Panc1 (cell line): Measurements from ENCODE around the gene DDX1. TPM values are rescaled to one million over a fixed set of nuclear protein-coding genes. Genes with fewer than 3 reads are reported as not detected.

ENCODE experiments used
- ATAC-seq: fragments of 200-7000 bp; cut with Tn5 transposase; 2 replicates; pipeline ENCODE4 v1.9.1; 2020; ENCODE audit warnings: mild to moderate bottlenecking, moderate library complexity
- BruUV-seq: library from RNA; stranded (reverse); fragments of 400-500 nt; replicated peaks from 2 replicates; lab custom pipeline; 2021; lab: Mats Ljungman, UMichigan
- CTCF ChIA-PET: fragments of 300-600 bp; sonication (Branson Sonifier 250); formaldehyde crosslinking; loops from one replicate; lab custom pipeline; 2022; ENCODE audit warnings: antibody characterized with exemption; lab: Charles Lee
- POLR2A ChIA-PET: fragments of 300-600 bp; sonication (Branson Sonifier 250); formaldehyde crosslinking; loops from one replicate; lab custom pipeline; 2022; ENCODE audit warnings: antibody characterized with exemption; lab: Charles Lee
- DNase-seq: peaks from one replicate; pipeline ENCODE4 v3.0.0-alpha.2; 2010; ENCODE audit warnings: low read depth, low spot score
- H3K27ac ChIP-seq: 2 replicates; pipeline ENCODE4 v1.5.1; 2011; ENCODE audit warnings: mild to moderate bottlenecking, low read length, inconsistent platforms
- H3K27me3 ChIP-seq: fragments of 200-500 bp; sonication (Bioruptor generic); 2 replicates; pipeline ENCODE4 v1.6.0; 2014; ENCODE audit warnings: low read length, inconsistent platforms; ENCODE audit not compliant: control insufficient read depth, insufficient read depth
- H3K36me3 ChIP-seq: fragments of 200-500 bp; sonication (Bioruptor generic); 2 replicates; pipeline ENCODE4 v1.5.1; 2014; ENCODE audit warnings: inconsistent platforms, mild to moderate bottlenecking, low read length, moderate library complexity; ENCODE audit not compliant: control insufficient read depth, insufficient read depth
- H3K4me1 ChIP-seq: 2 replicates; pipeline ENCODE4 v1.5.1; 2011; ENCODE audit warnings: inconsistent platforms, mild to moderate bottlenecking, low read length, moderate library complexity; ENCODE audit not compliant: control insufficient read depth, insufficient read depth
- H3K4me3 ChIP-seq, 2 experiments: 2 replicates each; pipeline ENCODE4 v1.5.1; 2011 to 2012; ENCODE audit warnings: low read depth in 2 of 2, low read length in 2 of 2, mild to moderate bottlenecking in 2 of 2, inconsistent platforms in 1 of 2, moderate library complexity in 1 of 2
- H3K9me3 ChIP-seq: fragments of 200-500 bp; sonication (Bioruptor generic); 2 replicates; pipeline ENCODE4 v1.5.1; 2014; ENCODE audit warnings: low read depth, mild to moderate bottlenecking, inconsistent platforms, low read length, moderate library complexity; ENCODE audit not compliant: control insufficient read depth, insufficient read depth
- POLR2AphosphoS5 ChIP-seq: IDR thresholded peaks from 2 replicates; pipeline ENCODE4 v1.6.1; 2012; ENCODE audit warnings: mild to moderate bottlenecking, low read depth, low read length, moderate library complexity
- REST ChIP-seq, 2 experiments: IDR thresholded peaks; 2 replicates each; pipeline ENCODE4 v1.6.1; 2011 to 2012; ENCODE audit warnings: low read depth in 2 of 2, control low read depth in 1 of 2, low read length in 1 of 2, mild to moderate bottlenecking in 1 of 2, moderate library complexity in 1 of 2; ENCODE audit not compliant: insufficient read depth in 1 of 2
- SIN3A ChIP-seq: IDR thresholded peaks from 2 replicates; pipeline ENCODE4 v1.6.1; 2012; ENCODE audit warnings: low read depth, mild to moderate bottlenecking, low read length, moderate library complexity, borderline replicate concordance; ENCODE audit not compliant: insufficient read depth
- TCF7L2 ChIP-seq: IDR thresholded peaks from 2 replicates; pipeline ENCODE4 v1.6.1; 2011; ENCODE audit warnings: mild to moderate bottlenecking, low read depth, low read length, inconsistent platforms
- in situ Hi-C: cut with HindIII; loops from 2 replicates; pipeline ENCODE4 v1.10.0; 2016; ENCODE audit warnings: low sequenced_read_pairs, low pct_unique_long_range_greater_than_20kb
- intact Hi-C: fragments of 100-400 bp; cut with micrococcal nuclease; formaldehyde crosslinking; loops from one replicate; pipeline ENCODE4 v1.10.0; 2022; ENCODE audit not compliant: unreplicated experiment
- total RNA-seq: library from RNA; stranded (reverse); gene quantifications from one replicate; pipeline ENCODE4 v1.2.1, GENCODE V29; 2021; ENCODE audit not compliant: unreplicated experiment
- TF ChIP-seq, protein P1 (sequence below): fragments of 450-650 bp; IDR thresholded peaks from 2 replicates; pipeline ENCODE4 v1.5.1; 2017; ENCODE audit warnings: mild to moderate bottlenecking

DDX1 gene
- total RNA-seq, 1 experiment from 2014 or later: 102 TPM

DNA sequence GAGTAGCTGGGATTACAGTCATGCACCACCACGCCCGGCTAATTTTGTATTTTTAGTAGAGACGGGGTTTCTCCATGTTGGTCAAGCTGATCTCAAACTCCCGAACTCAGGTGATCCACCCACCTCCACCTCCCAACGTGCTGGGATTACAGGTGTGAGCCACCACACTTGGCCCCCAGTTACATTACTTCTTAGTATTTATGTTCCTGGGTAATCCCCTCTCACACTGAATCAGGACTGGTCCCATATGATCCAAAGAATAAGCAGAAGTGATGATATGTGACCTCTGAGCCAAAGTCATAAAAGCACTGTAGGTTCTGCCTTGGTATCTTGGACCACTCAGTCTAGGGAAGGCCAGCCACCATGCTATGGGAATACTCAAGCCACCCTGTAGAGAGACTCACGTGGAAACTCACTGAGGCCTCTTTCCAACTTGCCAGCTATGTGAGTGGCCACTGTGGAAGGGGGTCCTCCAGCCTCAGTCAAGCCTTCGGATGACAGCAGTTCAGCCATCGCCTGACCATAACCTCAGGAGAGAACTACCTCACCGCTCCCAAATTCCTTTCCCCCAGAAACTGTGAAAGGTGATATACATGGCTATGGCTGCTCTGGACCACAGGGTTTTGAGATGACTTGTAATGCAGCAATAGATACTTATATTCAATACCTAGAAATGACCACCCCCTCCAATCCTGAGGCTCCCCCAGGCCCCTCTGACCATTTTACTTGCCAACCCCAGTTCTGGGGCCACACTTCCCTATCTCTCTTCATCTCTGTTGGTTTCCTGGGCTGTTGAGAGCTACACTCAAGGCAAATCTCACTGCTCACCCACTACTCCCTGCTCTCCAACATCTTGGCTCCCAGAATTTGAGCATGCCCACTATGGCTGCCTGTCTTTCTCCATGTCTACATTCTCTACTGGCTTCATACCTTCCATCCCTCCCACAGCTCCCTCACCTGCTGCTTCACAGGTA is 80.5 kb downstream of the DDX1 start:
- DNase-seq: no peak

More for the DNA sequence above, 80.5 kb downstream of the DDX1 start:
- TF ChIP-seq SIN3A (no peak), POLR2AphosphoS5 (no peak), TCF7L2 (no peak), REST (IDR thresholded peaks at IDR 0.05; ENCODE audit: insufficient read depth in 1 of 2, low read depth in 2 of 2, low read length in 1 of 2) (no peak)
- TF ChIP-seq, protein P1, sequence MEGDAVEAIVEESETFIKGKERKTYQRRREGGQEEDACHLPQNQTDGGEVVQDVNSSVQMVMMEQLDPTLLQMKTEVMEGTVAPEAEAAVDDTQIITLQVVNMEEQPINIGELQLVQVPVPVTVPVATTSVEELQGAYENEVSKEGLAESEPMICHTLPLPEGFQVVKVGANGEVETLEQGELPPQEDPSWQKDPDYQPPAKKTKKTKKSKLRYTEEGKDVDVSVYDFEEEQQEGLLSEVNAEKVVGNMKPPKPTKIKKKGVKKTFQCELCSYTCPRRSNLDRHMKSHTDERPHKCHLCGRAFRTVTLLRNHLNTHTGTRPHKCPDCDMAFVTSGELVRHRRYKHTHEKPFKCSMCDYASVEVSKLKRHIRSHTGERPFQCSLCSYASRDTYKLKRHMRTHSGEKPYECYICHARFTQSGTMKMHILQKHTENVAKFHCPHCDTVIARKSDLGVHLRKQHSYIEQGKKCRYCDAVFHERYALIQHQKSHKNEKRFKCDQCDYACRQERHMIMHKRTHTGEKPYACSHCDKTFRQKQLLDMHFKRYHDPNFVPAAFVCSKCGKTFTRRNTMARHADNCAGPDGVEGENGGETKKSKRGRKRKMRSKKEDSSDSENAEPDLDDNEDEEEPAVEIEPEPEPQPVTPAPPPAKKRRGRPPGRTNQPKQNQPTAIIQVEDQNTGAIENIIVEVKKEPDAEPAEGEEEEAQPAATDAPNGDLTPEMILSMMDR: no peak
- POLR2A ChIA-PET: no interaction called here
- BruUV-seq: no TSS peak
- H3K36me3 ChIP-seq: no peaks in the 10 kb centered on the region
- intact Hi-C loops: no loop called here
- no peak for ATAC-seq
- in situ Hi-C loops: no loop called here
- H3K9me3 ChIP-seq: no peaks in the 10 kb centered on the region
- CTCF ChIA-PET: no interaction called here
- no peaks in the 10 kb centered on the region for H3K27me3 ChIP-seq
- no peak overlapping the region for H3K4me3 ChIP-seq
- no peaks in the 10 kb centered on the region for H3K4me1 ChIP-seq
- H3K27ac ChIP-seq: no peak overlapping the region
